Rectal smooth muscle tissue (tissue), 1 donor: ENCODE data around the gene PITPNM1.

ENCODE experiments used
- H3K27ac ChIP-seq: one replicate; pipeline ENCODE4 v1.7.0; 2013; ENCODE audit warnings: low read depth, low read length, inconsistent platforms
- H3K27me3 ChIP-seq: one replicate; pipeline ENCODE4 v1.7.0; 2013; ENCODE audit warnings: low read length; ENCODE audit not compliant: control insufficient read depth, insufficient read depth
- H3K36me3 ChIP-seq: one replicate; pipeline ENCODE4 v1.7.0; 2013; ENCODE audit warnings: low read length; ENCODE audit not compliant: control insufficient read depth, insufficient read depth
- H3K4me1 ChIP-seq: one replicate; pipeline ENCODE4 v1.7.0; 2013; ENCODE audit warnings: low read length; ENCODE audit not compliant: control insufficient read depth, insufficient read depth
- H3K4me3 ChIP-seq: one replicate; pipeline ENCODE4 v1.7.0; 2013; ENCODE audit warnings: low read length
- H3K9ac ChIP-seq: one replicate; pipeline ENCODE4 v1.7.0; 2013; ENCODE audit warnings: low read length

Gene PITPNM1

GRCh38 chr11:67463186-67463585 lies 42.0 kb downstream of the PITPNM1 start:
- H3K27ac ChIP-seq: no peak overlapping the region
- H3K9ac ChIP-seq: no peak overlapping the region
- no peaks in the 10 kb centered on the region for H3K27me3 ChIP-seq
- no peaks in the 10 kb centered on the region for H3K36me3 ChIP-seq
- H3K4me1 ChIP-seq: peaks cover 6% of the 10 kb centered on the region
- H3K4me3 ChIP-seq: no peak overlapping the region

- no peaks in the 10 kb centered on the region for H3K4me1 ChIP-seq
- H3K4me3 ChIP-seq: no peak overlapping the region
- no peak overlapping the region for H3K9ac ChIP-seq
- H3K27me3 ChIP-seq: no peaks in the 10 kb centered on the region
- H3K36me3 ChIP-seq: no peaks in the 10 kb centered on the region
- H3K27ac ChIP-seq: no peak overlapping the region
Measured at GRCh38 chr11:67458266-67458665, 46.9 kb downstream of the PITPNM1 start.

- Histone ChIP-seq H3K27me3 (no peaks in the 10 kb centered on the region), H3K27ac (no peak overlapping the region), H3K4me3 (no peak overlapping the region), H3K4me1 (no peaks in the 10 kb centered on the region), H3K36me3 (no peaks in the 10 kb centered on the region), H3K9ac (no peak overlapping the region)
Measured at GRCh38 chr11:67457453-67457852, 47.7 kb downstream of the PITPNM1 start.

- Histone ChIP-seq H3K27ac (no peak overlapping the region), H3K4me3 (no peak overlapping the region), H3K36me3 (no peaks in the 10 kb centered on the region), H3K27me3 (no peaks in the 10 kb centered on the region), H3K4me1 (no peaks in the 10 kb centered on the region), H3K9ac (no peak overlapping the region)
Measured at GRCh38 chr11:67456068-67456705, 49.0 kb downstream of the PITPNM1 start.

GRCh38 chr11:67455054-67455453 lies 50.1 kb downstream of the PITPNM1 start, which contains the start of gene CABP4:
CABP4 (plus strand) TSS chr11:67455354; CDS start chr11:67455424, 70 bp downstream.
- Histone ChIP-seq H3K9ac (no peak within 1 kb of the TSS), H3K27ac (no peak within 1 kb of the TSS), H3K4me3 (no peak within 1 kb of the TSS), H3K4me1 (no peaks in the 10 kb centered on the region), H3K36me3 (no peaks in the 10 kb centered on the region), H3K27me3 (no peaks in the 10 kb centered on the region)

GRCh38 chr11:67453816-67454732 lies 51.1 kb downstream of the PITPNM1 start:
- no peaks in the 10 kb centered on the region for H3K36me3 ChIP-seq
- no peaks in the 10 kb centered on the region for H3K4me1 ChIP-seq
- no peak overlapping the region for H3K4me3 ChIP-seq
- no peak overlapping the region for H3K27ac ChIP-seq
- H3K9ac ChIP-seq: no peak overlapping the region
- H3K27me3 ChIP-seq: no peaks in the 10 kb centered on the region

- Histone ChIP-seq H3K27me3 (no peaks in the 10 kb centered on the region), H3K4me3 (no peak within 1 kb of the TSS), H3K9ac (no peak within 1 kb of the TSS)
Measured at GRCh38 chr11:67452141-67452952, 52.8 kb downstream of the PITPNM1 start, which contains the start of gene GPR152. GPR152 (minus strand) TSS chr11:67452729; CDS start chr11:67452724, 5 bp downstream.

GRCh38 chr11:67451658-67451976 lies 53.5 kb downstream of the PITPNM1 start:
- no peaks in the 10 kb centered on the region for H3K27me3 ChIP-seq

More at GRCh38 chr11:67452141-67452952, 52.8 kb downstream of the PITPNM1 start, which contains the start of gene GPR152:
- no peak within 1 kb of the TSS for H3K27ac ChIP-seq
- no peaks in the 10 kb centered on the region for H3K4me1 ChIP-seq
- H3K36me3 ChIP-seq: no peaks in the 10 kb centered on the region

GRCh38 chr11:67450796-67451657 lies 54.1 kb downstream of the PITPNM1 start:
- H3K36me3 ChIP-seq: no peaks in the 10 kb centered on the region

More at GRCh38 chr11:67451658-67451976, 53.5 kb downstream of the PITPNM1 start:
- no peak overlapping the region for H3K9ac ChIP-seq
- H3K27ac ChIP-seq: no peak overlapping the region
- no peaks in the 10 kb centered on the region for H3K4me1 ChIP-seq
- no peaks in the 10 kb centered on the region for H3K36me3 ChIP-seq
- no peak overlapping the region for H3K4me3 ChIP-seq

GRCh38 chr11:67449116-67449844 lies 55.9 kb downstream of the PITPNM1 start:
- H3K27me3 ChIP-seq: no peaks in the 10 kb centered on the region
- H3K4me3 ChIP-seq: no peak overlapping the region
- H3K27ac ChIP-seq: no peak overlapping the region
- no peak overlapping the region for H3K9ac ChIP-seq
- no peaks in the 10 kb centered on the region for H3K36me3 ChIP-seq
- no peaks in the 10 kb centered on the region for H3K4me1 ChIP-seq

More at GRCh38 chr11:67450796-67451657, 54.1 kb downstream of the PITPNM1 start:
- no peak overlapping the region for H3K27ac ChIP-seq
- no peaks in the 10 kb centered on the region for H3K27me3 ChIP-seq
- no peaks in the 10 kb centered on the region for H3K4me1 ChIP-seq
- no peak overlapping the region for H3K4me3 ChIP-seq
- no peak overlapping the region for H3K9ac ChIP-seq

- Histone ChIP-seq H3K27me3 (no peaks in the 10 kb centered on the region), H3K36me3 (no peaks in the 10 kb centered on the region), H3K9ac (no peak overlapping the region)
Measured at GRCh38 chr11:67448220-67448609, 56.9 kb downstream of the PITPNM1 start.

More at GRCh38 chr11:67448220-67448609, 56.9 kb downstream of the PITPNM1 start:
- no peak overlapping the region for H3K27ac ChIP-seq
- H3K4me1 ChIP-seq: no peaks in the 10 kb centered on the region
- no peak overlapping the region for H3K4me3 ChIP-seq
